GM19193 (cell line): Measurements from ENCODE around the gene OR2K2.

Experiments
- POLR2A ChIP-seq: IDR thresholded peaks from 4 replicates; pipeline ENCODE4 v1.6.1; 2011; ENCODE audit not compliant: insufficient read depth, insufficient read length; ENCODE audit errors: extremely low read depth

OR2K2 gene

DNA sequence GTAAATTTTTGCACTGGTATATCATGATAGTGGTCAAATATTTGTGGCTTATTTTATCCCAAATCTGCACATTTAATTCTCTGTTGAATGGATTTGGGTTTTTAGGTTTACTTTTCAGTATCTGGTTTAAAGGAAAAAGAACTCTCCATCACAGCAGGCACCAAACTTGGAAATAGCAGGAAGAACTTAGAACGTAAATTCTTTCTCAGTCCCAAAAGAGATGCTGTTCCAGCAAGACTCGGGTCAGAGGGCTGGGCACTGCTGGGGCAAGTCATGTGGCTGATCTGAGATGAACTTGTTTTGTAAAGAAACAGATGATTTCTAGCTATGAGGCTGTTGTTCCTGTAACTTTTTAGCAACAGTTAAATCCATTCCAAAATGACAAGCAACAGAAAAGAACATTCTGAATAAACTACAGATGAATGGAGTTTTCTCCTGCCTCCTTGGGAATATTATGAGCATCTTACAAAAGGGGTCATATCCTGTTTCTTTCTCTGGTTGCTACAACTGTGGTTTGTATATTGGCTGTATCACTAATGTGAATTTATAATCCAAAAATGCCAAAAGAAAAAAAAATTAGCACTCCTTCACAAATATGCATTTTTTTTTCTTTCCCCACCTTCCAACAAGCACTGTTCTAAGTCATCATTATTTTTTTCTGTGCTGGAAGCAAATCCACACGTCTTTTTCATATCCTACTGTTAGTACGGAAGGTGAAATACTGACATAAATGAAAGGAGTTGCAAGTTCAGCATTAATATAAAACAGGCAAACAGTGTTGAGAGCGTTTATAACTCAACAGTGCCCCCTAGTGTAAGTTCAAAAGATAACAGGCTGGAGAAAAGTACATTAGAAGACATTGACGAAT is 31.1 kb downstream of the OR2K2 start:
- TF ChIP-seq POLR2A: no peak

DNA sequence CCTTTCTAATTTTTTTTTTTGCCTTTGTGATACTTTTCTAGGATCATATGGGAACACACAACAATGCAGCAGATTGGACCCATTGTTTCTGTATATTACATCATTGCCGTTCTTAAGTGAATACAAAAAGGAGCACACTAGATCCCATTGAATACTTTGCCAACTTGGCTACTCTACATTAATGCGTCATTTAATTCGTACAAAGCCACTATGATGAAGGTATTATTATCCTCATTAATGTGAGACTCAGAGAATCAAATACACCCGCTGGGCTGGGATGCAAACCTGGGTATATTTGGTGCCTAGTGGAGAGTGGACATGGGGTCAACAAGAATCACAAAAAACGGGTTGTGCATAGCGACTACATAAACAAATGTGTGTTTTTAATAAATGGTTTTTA is 31.9 kb downstream of the OR2K2 start:
- TF ChIP-seq POLR2A: no peak

DNA sequence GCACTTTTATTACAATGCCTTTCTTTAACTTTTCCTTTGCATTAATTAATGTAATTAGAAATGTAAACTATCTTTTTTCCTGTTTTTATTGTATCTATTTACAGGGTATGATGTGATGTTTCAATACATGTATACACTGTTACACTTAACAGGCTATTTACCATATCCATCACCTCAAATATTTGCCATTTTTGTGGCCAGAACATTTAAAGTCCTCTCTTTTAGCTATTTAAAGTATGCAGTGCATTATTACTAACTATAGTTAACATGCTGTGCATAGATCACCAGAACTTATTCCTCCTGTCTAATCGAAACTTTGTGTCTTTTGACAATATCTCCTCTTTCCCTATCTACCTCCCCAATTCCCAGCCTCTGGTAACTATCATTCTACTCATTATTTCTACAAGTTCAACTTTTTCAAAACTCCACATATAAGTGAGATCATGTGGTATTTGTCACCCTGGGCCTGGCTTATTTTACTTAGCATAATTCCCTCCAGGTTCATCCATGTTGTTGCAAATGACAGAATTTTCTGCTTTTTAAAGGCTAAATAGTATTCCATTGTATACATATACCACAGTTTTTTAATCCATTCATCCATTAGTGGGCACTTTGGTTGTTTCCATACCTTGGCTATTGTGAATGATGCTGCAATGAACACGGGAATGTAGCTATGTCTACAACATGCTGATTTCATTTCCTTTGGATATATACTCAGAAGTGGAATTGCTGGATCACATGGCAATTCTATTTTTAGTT is 32.8 kb downstream of the OR2K2 start:
- no peak for TF ChIP-seq POLR2A

DNA sequence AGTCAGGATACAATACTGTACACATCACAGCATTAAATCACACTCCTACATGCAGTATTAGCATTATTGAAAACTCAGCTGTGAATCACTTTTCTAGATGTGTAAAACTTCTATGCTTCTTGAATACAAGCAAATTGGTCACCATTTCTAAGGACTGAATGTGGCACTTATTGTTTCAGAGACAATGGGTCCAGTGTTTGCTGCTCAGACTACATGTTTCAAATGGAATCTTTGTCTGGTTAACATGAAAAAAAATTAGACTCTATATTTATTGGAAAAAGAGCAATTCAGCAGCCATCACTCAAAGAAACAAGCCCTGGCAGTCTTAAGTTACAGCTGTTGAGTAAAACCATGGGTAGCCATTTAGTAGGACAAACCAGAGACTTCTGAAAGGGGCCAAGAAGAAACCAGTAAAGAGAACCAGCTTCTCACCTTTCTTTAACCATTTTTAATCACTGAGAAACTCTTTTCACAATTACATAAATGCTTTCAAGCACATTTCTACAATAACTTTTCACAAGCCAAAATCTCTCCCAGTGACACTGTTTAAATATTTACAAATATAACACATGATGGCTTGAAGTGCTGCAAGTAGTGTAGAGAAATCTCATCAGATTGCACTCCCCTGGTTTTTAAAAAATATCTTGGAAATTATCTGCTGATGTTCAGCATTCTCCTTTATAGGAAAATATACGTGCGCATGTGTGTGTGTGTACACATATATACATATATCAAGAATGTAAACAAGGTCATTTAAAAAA is 35.2 kb downstream of the OR2K2 start:
- no peak for TF ChIP-seq POLR2A

DNA sequence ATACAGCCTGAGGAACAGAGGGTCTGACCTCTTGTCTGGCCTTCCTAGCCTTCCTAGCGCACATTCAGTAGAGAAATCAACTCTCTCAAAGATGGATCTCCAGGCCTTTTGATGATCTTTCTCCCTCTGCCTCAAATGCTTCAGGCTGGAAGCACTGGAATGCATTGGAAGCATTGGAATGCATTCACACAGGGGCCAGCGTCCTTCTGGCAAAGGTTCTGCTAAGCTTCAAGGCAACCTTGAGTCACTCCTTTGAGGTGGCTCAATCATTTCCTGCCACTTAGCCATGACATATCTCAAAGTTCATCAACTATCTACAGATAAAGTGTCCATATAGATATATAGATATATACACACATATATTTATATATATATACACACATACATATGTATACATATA is 42.9 kb downstream of the OR2K2 start:
- TF ChIP-seq POLR2A: no peak

DNA sequence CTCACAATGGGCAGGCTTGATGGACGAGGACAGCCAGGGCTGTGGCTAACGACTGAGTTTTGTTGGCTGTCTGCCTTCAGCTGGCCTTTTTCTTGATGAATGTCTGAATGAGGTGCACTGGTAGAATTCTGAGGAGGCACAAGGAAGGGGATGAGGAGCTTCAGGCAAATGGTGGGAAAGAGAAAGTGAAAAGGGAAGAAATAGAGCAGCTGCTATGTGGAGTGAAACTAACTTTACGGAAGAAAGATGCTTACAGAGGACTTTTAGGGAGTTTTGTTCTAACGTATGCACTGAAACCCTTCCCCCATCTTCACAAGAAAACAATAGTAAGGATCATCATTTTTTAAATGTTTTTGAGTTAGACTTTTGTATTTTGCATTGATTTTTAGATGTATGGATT is 45.3 kb downstream of the OR2K2 start:
- TF ChIP-seq POLR2A: no peak

DNA sequence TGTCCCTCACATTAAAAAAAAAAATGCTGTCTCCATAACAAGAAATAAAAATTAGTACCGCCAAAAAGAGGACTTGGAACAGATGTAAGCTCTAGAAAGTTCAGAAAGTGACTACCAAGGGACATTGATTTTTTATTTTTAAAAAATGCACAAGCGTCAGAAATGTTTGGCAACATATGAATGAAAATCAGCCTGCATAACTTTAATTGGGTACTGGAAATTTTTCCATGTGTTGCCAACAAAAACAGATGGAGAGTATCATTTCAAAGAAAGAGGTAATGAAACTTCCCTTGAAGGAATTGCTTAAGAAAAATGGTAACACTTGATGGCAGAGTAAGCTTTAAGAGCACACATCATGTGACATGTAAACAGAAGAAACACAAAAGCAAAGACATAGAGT is 47.2 kb downstream of the OR2K2 start:
- no peak for TF ChIP-seq POLR2A
